Keratinocyte (primary cell): Measurements from ENCODE around the gene MSX2. TPM values are rescaled to one million over a fixed set of nuclear protein-coding genes. Genes with fewer than 3 reads are reported as not detected.

Source experiments
- DNase-seq: peaks from one replicate; pipeline ENCODE4 v3.0.0-alpha.2; 2011; ENCODE audit warnings: low read depth, missing footprints, low spot score
- FAIRE-seq: peaks from 2 replicates; lab custom pipeline; 2011; peaks lifted over from hg19 to GRCh38; lab: Jason Lieb, UNC
- H2AFZ ChIP-seq: 2 replicates; pipeline ENCODE4 v1.6.0; 2012; ENCODE audit warnings: low read length, control low read depth, inconsistent platforms; ENCODE audit not compliant: control insufficient read depth
- H3K27ac ChIP-seq: 2 replicates; pipeline ENCODE4 v1.5.1; 2011; ENCODE audit warnings: low read length; ENCODE audit not compliant: control insufficient read depth, insufficient read depth
- H3K27me3 ChIP-seq: 3 replicates; pipeline ENCODE4 v1.6.0; 2011; ENCODE audit warnings: low read length; ENCODE audit not compliant: control insufficient read depth, insufficient read depth; ENCODE audit errors: extremely low read depth
- H3K36me3 ChIP-seq, 2 experiments: 2 replicates in 1 of 2; 3 replicates in 1 of 2; pipeline ENCODE4 v1.5.1; 2011; ENCODE audit warnings: low read length in 2 of 2, mild to moderate bottlenecking in 1 of 2; ENCODE audit not compliant: control insufficient read depth in 2 of 2, insufficient read depth in 2 of 2; ENCODE audit errors: extremely low read depth in 1 of 2
- H3K4me1 ChIP-seq: 3 replicates; pipeline ENCODE4 v1.5.1; 2011; ENCODE audit warnings: low read length; ENCODE audit not compliant: control insufficient read depth, insufficient read depth; ENCODE audit errors: extremely low read depth
- H3K4me2 ChIP-seq: 3 replicates; pipeline ENCODE4 v1.6.0; 2011; ENCODE audit warnings: low read depth, low read length; ENCODE audit not compliant: control insufficient read depth, insufficient read depth; ENCODE audit errors: extremely low read depth
- H3K4me3 ChIP-seq, 3 experiments: fragments of 200-600 bp in 1 of 3; sonication (generic) in 1 of 3; 2 replicates in 2 of 3; 3 replicates in 1 of 3; pipeline ENCODE4 v1.5.1; 2011 to 2016; ENCODE audit warnings: low read length in 3 of 3, mild to moderate bottlenecking in 3 of 3, control low read depth in 2 of 3, inconsistent platforms in 1 of 3, low read depth in 1 of 3, mixed read lengths in 1 of 3, mixed run types in 1 of 3, moderate library complexity in 1 of 3; ENCODE audit not compliant: control insufficient read depth in 2 of 3, insufficient read depth in 2 of 3; ENCODE audit errors: extremely low read depth in 1 of 3
- H3K79me2 ChIP-seq: 2 replicates; pipeline ENCODE4 v1.6.0; 2012; ENCODE audit warnings: low read length; ENCODE audit not compliant: control insufficient read depth, insufficient read depth
- H3K9ac ChIP-seq: 3 replicates; pipeline ENCODE4 v1.6.0; 2011; ENCODE audit warnings: low read length; ENCODE audit not compliant: control insufficient read depth, insufficient read depth; ENCODE audit errors: extremely low read depth
- H3K9me1 ChIP-seq: 3 replicates; pipeline ENCODE4 v1.6.0; 2011; ENCODE audit warnings: low read length; ENCODE audit not compliant: control insufficient read depth, insufficient read depth; ENCODE audit errors: extremely low read depth
- H3K9me3 ChIP-seq: 2 replicates; pipeline ENCODE4 v1.5.1; 2012; ENCODE audit warnings: low read depth, low read length; ENCODE audit not compliant: control insufficient read depth
- H4K20me1 ChIP-seq: 3 replicates; pipeline ENCODE4 v1.6.0; 2011; ENCODE audit warnings: low read length; ENCODE audit not compliant: control insufficient read depth, insufficient read depth; ENCODE audit errors: extremely low read depth
- CTCF ChIP-seq, 3 experiments: IDR thresholded peaks in 1 of 3; conservative IDR thresholded peaks in 1 of 3; optimal IDR thresholded peaks in 1 of 3; 2 replicates in 2 of 3; 3 replicates in 1 of 3; pipeline versions ENCODE3 to v1.5.1; 2011; ENCODE audit warnings: low read length in 3 of 3, mild to moderate bottlenecking in 3 of 3, moderate library complexity in 2 of 3, control low read depth in 1 of 3, inconsistent platforms in 1 of 3; ENCODE audit not compliant: insufficient read depth in 2 of 3; ENCODE audit errors: extremely low read depth in 1 of 3
- EZH2 ChIP-seq: IDR thresholded peaks from one replicate; pipeline ENCODE4 v1.6.1; 2012; ENCODE audit warnings: inconsistent platforms, mild to moderate bottlenecking, low read length, moderate library complexity
- dilution Hi-C: fragments of 300-500 bp; cut with MboI; formaldehyde crosslinking; loops from one replicate; pipeline ENCODE4 v1.7.0; 2020; ENCODE audit warnings: low sequenced_read_pairs; ENCODE audit not compliant: extremely low pct_ligation_motif_present
- polyA plus RNA-seq, 5 experiments: library from polyadenylated mRNA; depleted of rRNA in 3 of 5; stranded (reverse) in 3 of 5; stranded (forward) in 1 of 5; unstranded in 1 of 5; fragments of >200 nt; gene quantifications; 1 replicate in 1 of 5; 2 replicates in 3 of 5; 3 replicates in 1 of 5; pipeline versions ENCODE4 v1.2.1 to v1.2.3, GENCODE V29; 2011 to 2012; ENCODE audit warnings: missing spikeins in 2 of 5, low read depth in 1 of 5, low replicate concordance in 1 of 5

The MSX2 gene
- polyA plus RNA-seq, 1 donor (not counting 4 experiments of a cell fraction or from before 2014, with no cell fraction given): 2.7 TPM

- no peak overlapping the region for H3K4me2 ChIP-seq
- H4K20me1 ChIP-seq: no peaks in the 10 kb centered on the region
- no peak overlapping the region for H3K27ac ChIP-seq
- no peaks in the 10 kb centered on the region for H3K9me3 ChIP-seq
- dilution Hi-C loops: no loop called here
- H2AFZ ChIP-seq: no peak overlapping the region
- FAIRE-seq: no peak
- H3K4me3 ChIP-seq: no peak overlapping the region
- H3K79me2 ChIP-seq: no peaks in the 10 kb centered on the region
- H3K9ac ChIP-seq: no peak overlapping the region
- H3K4me1 ChIP-seq: no peaks in the 10 kb centered on the region
- DNase-seq: no peak
- no peaks in the 10 kb centered on the region for H3K9me1 ChIP-seq
- H3K27me3 ChIP-seq: no peaks in the 10 kb centered on the region
- H3K36me3 ChIP-seq: no peaks in the 10 kb centered on the region
- TF ChIP-seq EZH2 (no peak), CTCF (optimal IDR thresholded peaks at IDR 0.05 in 1 of 3, IDR thresholded peaks at IDR 0.05 in 1 of 3, conservative IDR thresholded peaks at IDR 0.05 in 1 of 3; ENCODE audit: extremely low read depth in 1 of 3, insufficient read depth in 2 of 3, low read length in 3 of 3) (no peak)
Observed at GRCh38 chr5:174764309-174764708, 39.9 kb downstream of the MSX2 start.

GRCh38 chr5:174765540-174765939, 41.2 kb downstream of the MSX2 start:
- no peak overlapping the region for H3K27ac ChIP-seq
- H3K36me3 ChIP-seq: no peaks in the 10 kb centered on the region
- DNase-seq: no peak
- no peak overlapping the region for H3K4me2 ChIP-seq
- H3K9ac ChIP-seq: no peak overlapping the region
- no peak overlapping the region for H2AFZ ChIP-seq
- no peaks in the 10 kb centered on the region for H4K20me1 ChIP-seq
- no peak overlapping the region for H3K4me3 ChIP-seq
- no peaks in the 10 kb centered on the region for H3K9me3 ChIP-seq
- no peaks in the 10 kb centered on the region for H3K4me1 ChIP-seq
- no peaks in the 10 kb centered on the region for H3K9me1 ChIP-seq
- no peaks in the 10 kb centered on the region for H3K27me3 ChIP-seq
- TF ChIP-seq EZH2 (no peak), CTCF (optimal IDR thresholded peaks at IDR 0.05 in 1 of 3, IDR thresholded peaks at IDR 0.05 in 1 of 3, conservative IDR thresholded peaks at IDR 0.05 in 1 of 3; ENCODE audit: extremely low read depth in 1 of 3, insufficient read depth in 2 of 3, low read length in 3 of 3) (no peak)
- H3K79me2 ChIP-seq: no peaks in the 10 kb centered on the region
- no peak for FAIRE-seq
- dilution Hi-C loops: no loop called here
